ENCODE data around the gene CCL25. TPM values are rescaled to one million over a fixed set of nuclear protein-coding genes. Genes with fewer than 3 reads are reported as not detected.

The CCL25 gene
- total RNA-seq, 1 experiment from 2014 or later, result not detected

DNA sequence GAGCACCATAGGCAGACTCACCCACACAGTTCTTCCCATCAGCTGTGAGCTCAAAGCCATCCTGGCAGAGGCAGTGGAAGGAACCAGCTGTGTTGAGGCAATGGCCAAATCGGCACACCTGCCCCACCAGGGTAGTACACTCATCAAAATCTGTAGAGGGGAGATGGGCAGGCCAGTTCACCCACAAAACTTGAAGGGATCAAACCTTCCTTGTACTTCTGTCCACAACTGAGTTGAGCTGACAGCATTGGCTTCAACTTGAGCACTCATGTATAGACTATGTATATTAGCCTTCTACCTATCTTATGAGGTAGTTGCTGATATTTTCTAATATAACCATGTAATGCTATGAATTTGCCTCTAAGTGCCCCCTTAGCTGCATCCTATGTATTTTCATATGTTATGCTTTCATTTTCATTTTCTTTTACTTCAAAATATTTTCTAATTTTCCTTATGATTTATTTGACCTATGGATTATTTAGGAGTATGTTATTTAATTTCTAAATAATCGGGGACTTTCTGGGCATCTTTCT, 42.9 kb downstream of the CCL25 start:
- no peak for ATAC-seq
- ChIA-PET CTCF (no interaction called here), POLR2A (ENCODE audit: unreplicated experiment) (no interaction called here)
- H3K4me1 ChIP-seq (ENCODE audit: insufficient read depth, low read length), result no peaks in the 10 kb centered on the region
- H3K9me2 ChIP-seq (replicated peaks; ENCODE audit: low read length), result no peaks in the 10 kb centered on the region
- H3K27ac ChIP-seq (ENCODE audit: low read length), result no peak overlapping the region
- DNase-seq, result no peak
- no peak overlapping the region for H3K9ac ChIP-seq (ENCODE audit: low read length)
- H3K27me3 ChIP-seq (ENCODE audit: low read length), result no peaks in the 10 kb centered on the region
- no TSS peak for BruUV-seq (replicated peaks)
- H3K4me3 ChIP-seq (ENCODE audit: low read length), result no peak overlapping the region
- H3K9me3 ChIP-seq (ENCODE audit: low read length), result peaks cover 9% of the 10 kb centered on the region
- no peak for TF ChIP-seq EZH2phosphoT487 (IDR thresholded peaks at IDR 0.05; ENCODE audit: borderline replicate concordance, low read length)
- no peaks in the 10 kb centered on the region for H3F3A ChIP-seq (ENCODE audit: low read length, unreplicated experiment)
- no peak overlapping the region for H2AFZ ChIP-seq (ENCODE audit: low read length)
- H3K79me2 ChIP-seq (ENCODE audit: low read length), result no peaks in the 10 kb centered on the region
- H4K20me1 ChIP-seq (ENCODE audit: low read length), result no peaks in the 10 kb centered on the region
- intact Hi-C loops (cut with micrococcal nuclease), result no loop called here
- H3K4me2 ChIP-seq (ENCODE audit: low read length), result no peak overlapping the region
- H3K36me3 ChIP-seq (ENCODE audit: low read depth, low read length), result no peaks in the 10 kb centered on the region

DNA sequence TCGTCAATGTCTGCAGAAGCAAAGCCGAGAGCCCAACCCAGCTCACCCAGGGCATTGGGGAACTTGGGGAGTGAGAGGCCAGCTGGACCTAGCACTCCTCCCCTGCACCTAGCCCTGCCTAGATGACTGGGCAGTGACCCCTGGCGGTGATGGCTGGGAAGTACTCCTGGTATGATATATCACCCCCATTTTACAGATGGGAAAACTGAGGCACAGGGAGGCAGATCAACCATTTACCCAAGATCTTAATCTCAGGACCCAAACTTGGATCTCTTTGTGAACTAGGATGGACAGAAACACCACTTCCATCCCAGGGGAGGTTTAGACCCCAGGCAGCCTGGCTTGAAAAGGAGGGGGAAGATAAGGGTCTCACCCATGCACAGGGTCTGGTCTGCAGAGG, 43.5 kb downstream of the CCL25 start:
- CTCF ChIA-PET, result no interaction called here
- no peaks in the 10 kb centered on the region for H3K79me2 ChIP-seq (ENCODE audit: low read length)
- TF ChIP-seq, protein P1, sequence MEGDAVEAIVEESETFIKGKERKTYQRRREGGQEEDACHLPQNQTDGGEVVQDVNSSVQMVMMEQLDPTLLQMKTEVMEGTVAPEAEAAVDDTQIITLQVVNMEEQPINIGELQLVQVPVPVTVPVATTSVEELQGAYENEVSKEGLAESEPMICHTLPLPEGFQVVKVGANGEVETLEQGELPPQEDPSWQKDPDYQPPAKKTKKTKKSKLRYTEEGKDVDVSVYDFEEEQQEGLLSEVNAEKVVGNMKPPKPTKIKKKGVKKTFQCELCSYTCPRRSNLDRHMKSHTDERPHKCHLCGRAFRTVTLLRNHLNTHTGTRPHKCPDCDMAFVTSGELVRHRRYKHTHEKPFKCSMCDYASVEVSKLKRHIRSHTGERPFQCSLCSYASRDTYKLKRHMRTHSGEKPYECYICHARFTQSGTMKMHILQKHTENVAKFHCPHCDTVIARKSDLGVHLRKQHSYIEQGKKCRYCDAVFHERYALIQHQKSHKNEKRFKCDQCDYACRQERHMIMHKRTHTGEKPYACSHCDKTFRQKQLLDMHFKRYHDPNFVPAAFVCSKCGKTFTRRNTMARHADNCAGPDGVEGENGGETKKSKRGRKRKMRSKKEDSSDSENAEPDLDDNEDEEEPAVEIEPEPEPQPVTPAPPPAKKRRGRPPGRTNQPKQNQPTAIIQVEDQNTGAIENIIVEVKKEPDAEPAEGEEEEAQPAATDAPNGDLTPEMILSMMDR (conservative IDR thresholded peaks at IDR 0.05; ENCODE audit: low read depth, low read length), result peak; percentile 58
- no peak for TF ChIP-seq EZH2phosphoT487 (IDR thresholded peaks at IDR 0.05; ENCODE audit: borderline replicate concordance, low read length)

DNA sequence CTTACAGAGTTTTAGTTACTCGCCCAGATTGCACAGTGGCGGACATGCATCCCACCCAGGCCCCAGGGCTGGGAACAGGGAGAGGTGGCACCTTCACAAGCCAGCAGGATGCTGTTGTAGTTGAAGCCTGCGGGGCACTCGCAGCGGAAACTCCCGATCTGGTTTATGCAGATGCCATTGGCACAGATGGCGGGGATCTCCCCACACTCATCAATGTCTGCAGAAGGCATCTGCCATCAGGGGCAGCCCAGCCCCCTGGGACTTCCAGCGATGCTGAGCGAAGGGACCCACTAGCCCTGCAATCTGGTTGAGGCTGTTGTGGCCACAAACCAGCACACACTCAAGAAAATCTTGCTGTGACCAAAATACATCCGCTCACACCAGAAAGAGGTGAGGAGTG, 44.6 kb downstream of the CCL25 start:
- no peak for ATAC-seq
- ChIA-PET CTCF (no interaction called here), POLR2A (ENCODE audit: unreplicated experiment) (no interaction called here)
- Histone ChIP-seq H3F3A (ENCODE audit: low read length, unreplicated experiment) (no peaks in the 10 kb centered on the region), H3K4me1 (ENCODE audit: insufficient read depth, low read length) (no peaks in the 10 kb centered on the region), H3K9ac (ENCODE audit: low read length) (no peak overlapping the region), H3K9me3 (ENCODE audit: low read length) (peaks cover 9% of the 10 kb centered on the region), H3K79me2 (ENCODE audit: low read length) (no peaks in the 10 kb centered on the region), H3K27ac (ENCODE audit: low read length) (no peak overlapping the region), H2AFZ (ENCODE audit: low read length) (no peak overlapping the region), H3K4me3 (ENCODE audit: low read length) (no peak overlapping the region), H3K4me2 (ENCODE audit: low read length) (no peak overlapping the region), H3K36me3 (ENCODE audit: low read depth, low read length) (no peaks in the 10 kb centered on the region), H3K27me3 (ENCODE audit: low read length) (no peaks in the 10 kb centered on the region), H3K9me2 (replicated peaks; ENCODE audit: low read length) (no peaks in the 10 kb centered on the region), H4K20me1 (ENCODE audit: low read length) (no peaks in the 10 kb centered on the region)
- TF ChIP-seq EZH2 (IDR thresholded peaks at IDR 0.05; ENCODE audit: low read length, unreplicated experiment) (no peak), EZH2phosphoT487 (IDR thresholded peaks at IDR 0.05; ENCODE audit: borderline replicate concordance, low read length) (no peak)
- TF ChIP-seq, protein P1 (conservative IDR thresholded peaks at IDR 0.05; ENCODE audit: low read depth, low read length), result no peak
- no TSS peak for BruUV-seq (replicated peaks)
- DNase-seq, result no peak
- intact Hi-C loops (cut with micrococcal nuclease), result no loop called here

More for the DNA sequence above, 43.5 kb downstream of the CCL25 start:
- POLR2A ChIA-PET (ENCODE audit: unreplicated experiment), result no interaction called here
- H4K20me1 ChIP-seq (ENCODE audit: low read length), result no peaks in the 10 kb centered on the region
- DNase-seq (peak; percentile 19), ATAC-seq (no peak)
- H2AFZ ChIP-seq (ENCODE audit: low read length), result no peak overlapping the region
- no peak overlapping the region for H3K4me3 ChIP-seq (ENCODE audit: low read length)
- no peaks in the 10 kb centered on the region for H3K36me3 ChIP-seq (ENCODE audit: low read depth, low read length)
- no peaks in the 10 kb centered on the region for H3K9me2 ChIP-seq (replicated peaks; ENCODE audit: low read length)
- no peak overlapping the region for H3K4me2 ChIP-seq (ENCODE audit: low read length)
- H3K4me1 ChIP-seq (ENCODE audit: insufficient read depth, low read length), result no peaks in the 10 kb centered on the region
- H3K9me3 ChIP-seq (ENCODE audit: low read length), result peaks cover 9% of the 10 kb centered on the region
- no peak overlapping the region for H3K27ac ChIP-seq (ENCODE audit: low read length)
- intact Hi-C loops (cut with micrococcal nuclease), result no loop called here
- no TSS peak for BruUV-seq (replicated peaks)
- no peaks in the 10 kb centered on the region for H3K27me3 ChIP-seq (ENCODE audit: low read length)
- no peaks in the 10 kb centered on the region for H3F3A ChIP-seq (ENCODE audit: low read length, unreplicated experiment)
- H3K9ac ChIP-seq (ENCODE audit: low read length), result no peak overlapping the region
